ENCODE data around the gene NRXN3. TPM values are rescaled to one million over a fixed set of nuclear protein-coding genes. Genes with fewer than 3 reads are reported as not detected.

The NRXN3 gene
- total and polyA plus RNA-seq, 4 donors, result 21.9 to 73.4 (median 65.7) TPM

DNA sequence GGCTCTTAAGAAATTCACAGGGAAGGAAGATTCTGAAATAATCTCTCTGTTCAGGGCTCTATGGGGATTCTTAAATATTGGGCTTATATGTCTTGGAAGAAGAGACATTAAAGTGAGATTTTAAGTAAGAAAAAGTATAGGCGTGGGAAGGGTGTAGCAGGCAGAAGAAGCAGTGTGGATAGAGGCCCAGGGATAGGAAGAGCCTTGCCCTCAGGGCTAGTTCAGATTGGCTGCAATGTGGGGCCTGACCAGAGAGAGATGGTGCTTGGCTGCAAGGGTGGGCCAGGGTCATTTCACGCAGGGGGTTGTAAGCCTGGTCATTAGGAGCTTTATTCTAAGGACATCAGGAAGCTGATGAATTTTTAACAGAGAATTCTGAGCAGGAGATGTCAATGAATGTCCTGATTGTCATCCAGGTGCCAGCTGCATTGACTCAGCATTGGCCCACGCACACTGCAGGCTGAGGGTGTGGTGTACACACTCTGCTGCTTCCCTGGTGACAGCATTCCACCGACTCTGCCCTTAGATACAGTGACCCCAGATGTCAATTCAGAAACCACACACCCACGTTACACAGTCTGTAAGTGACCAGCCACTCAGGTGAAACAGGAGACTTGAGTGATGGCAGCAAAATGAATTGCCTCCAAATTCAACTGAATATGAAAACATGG lies 582.5 kb downstream of the NRXN3 start:
- no peak overlapping the region for H3K4me3 ChIP-seq (ENCODE audit: low read depth, low read length)
- H3K36me3 ChIP-seq (ENCODE audit: control insufficient read depth, insufficient read depth, low read length), result no peaks in the 10 kb centered on the region
- WGBS (ENCODE audit: insufficient coverage), result 73% methylated on average over 3 of the region's 5 CpGs
- no peak for DNase-seq (ENCODE audit: low read depth in 4 of 6, low spot score in 6 of 6)
- peaks cover 4% of the 10 kb centered on the region for H3K4me1 ChIP-seq (ENCODE audit: control insufficient read depth, insufficient read depth, low read length)
- no peak overlapping the region for H3K27ac ChIP-seq (ENCODE audit: low read depth, low read length)
- H3K27me3 ChIP-seq (ENCODE audit: control insufficient read depth, insufficient read depth, low read length), result no peaks in the 10 kb centered on the region
- H3K9me3 ChIP-seq (ENCODE audit: control insufficient read depth, insufficient read depth, low read length), result no peaks in the 10 kb centered on the region

DNA sequence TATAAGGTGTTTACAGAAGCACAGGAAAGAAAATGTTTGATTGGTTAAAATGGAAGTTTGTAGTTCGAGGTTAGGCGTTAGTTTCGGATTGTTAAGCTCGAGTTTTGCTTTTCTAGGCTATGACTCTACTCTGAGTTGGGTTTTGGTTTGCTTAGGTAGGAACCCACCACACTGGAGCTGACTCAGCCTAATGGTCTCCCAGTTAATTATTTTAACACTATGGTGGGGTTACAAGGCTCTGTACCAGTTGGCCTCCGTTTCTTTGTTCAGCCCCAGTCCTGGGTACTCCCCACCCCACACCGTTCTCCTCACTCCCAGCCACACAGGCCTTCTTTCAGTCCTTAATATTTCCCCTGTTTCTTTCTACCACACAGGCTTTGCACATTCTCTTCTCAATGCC lies 583.9 kb downstream of the NRXN3 start:
- H3K36me3 ChIP-seq (ENCODE audit: control insufficient read depth, insufficient read depth, low read length), result no peaks in the 10 kb centered on the region
- WGBS (ENCODE audit: insufficient coverage), result 98% methylated on average over 6 of the region's 6 CpGs
- H3K27me3 ChIP-seq (ENCODE audit: control insufficient read depth, insufficient read depth, low read length), result no peaks in the 10 kb centered on the region
- no peaks in the 10 kb centered on the region for H3K9me3 ChIP-seq (ENCODE audit: control insufficient read depth, insufficient read depth, low read length)
- peaks cover 4% of the 10 kb centered on the region for H3K4me1 ChIP-seq (ENCODE audit: control insufficient read depth, insufficient read depth, low read length)
- H3K27ac ChIP-seq (ENCODE audit: low read depth, low read length), result no peak overlapping the region
- DNase-seq (ENCODE audit: low read depth in 4 of 6, low spot score in 6 of 6), result no peak
- no peak overlapping the region for H3K4me3 ChIP-seq (ENCODE audit: low read depth, low read length)

DNA sequence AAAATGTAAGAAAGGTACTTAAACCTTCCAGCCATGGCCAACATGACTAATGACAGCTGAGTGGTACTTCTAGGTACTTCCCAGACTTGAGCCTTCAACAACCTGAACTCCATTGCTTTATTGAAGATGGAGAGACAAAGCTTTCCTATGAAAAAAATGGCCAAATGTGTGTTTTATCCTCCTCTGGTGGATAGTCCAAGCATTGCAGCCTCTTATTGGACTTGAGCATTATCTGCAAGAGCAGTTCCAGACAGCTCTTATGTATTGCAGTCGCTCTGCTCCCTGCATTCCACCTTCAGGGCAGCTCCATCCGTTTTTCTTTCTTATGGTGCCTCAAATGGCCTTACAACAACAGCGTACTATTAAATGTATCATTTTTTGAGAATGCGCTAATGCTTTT lies 588.2 kb downstream of the NRXN3 start:
- 63% methylated on average over 1 of the region's 4 CpGs for WGBS (ENCODE audit: insufficient coverage)
- peak in 4 of 6 donors; percentile 11 to 90 (median 42) for DNase-seq (ENCODE audit: low read depth in 4 of 6, low spot score in 6 of 6)
- no peaks in the 10 kb centered on the region for H3K4me1 ChIP-seq (ENCODE audit: control insufficient read depth, insufficient read depth, low read length)
- no peaks in the 10 kb centered on the region for H3K27me3 ChIP-seq (ENCODE audit: control insufficient read depth, insufficient read depth, low read length)
- no peak overlapping the region for H3K27ac ChIP-seq (ENCODE audit: low read depth, low read length)
- H3K9me3 ChIP-seq (ENCODE audit: control insufficient read depth, insufficient read depth, low read length), result no peaks in the 10 kb centered on the region
- H3K36me3 ChIP-seq (ENCODE audit: control insufficient read depth, insufficient read depth, low read length), result no peaks in the 10 kb centered on the region
- no peak overlapping the region for H3K4me3 ChIP-seq (ENCODE audit: low read depth, low read length)

DNA sequence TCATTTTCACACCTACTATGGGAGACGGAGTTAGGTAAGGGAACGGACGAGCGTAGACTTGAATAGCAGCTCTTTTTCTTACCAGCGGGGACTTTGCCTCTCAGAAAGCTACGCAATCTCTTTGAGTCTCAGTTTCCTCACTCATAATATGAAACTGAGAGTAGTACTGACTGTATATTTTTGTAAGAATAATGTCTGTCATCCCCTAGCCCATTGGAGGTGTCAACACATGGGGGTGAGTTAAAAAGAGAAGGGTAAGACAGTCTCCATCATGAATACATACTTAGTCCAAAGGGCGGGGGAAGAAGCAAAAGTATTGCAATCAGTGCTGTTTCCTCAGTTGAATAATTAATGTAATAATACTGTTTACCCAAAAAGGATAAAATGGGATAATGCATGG lies 592.2 kb downstream of the NRXN3 start:
- Histone ChIP-seq H3K9me3 (ENCODE audit: control insufficient read depth, insufficient read depth, low read length) (no peaks in the 10 kb centered on the region), H3K36me3 (ENCODE audit: control insufficient read depth, insufficient read depth, low read length) (no peaks in the 10 kb centered on the region), H3K27me3 (ENCODE audit: control insufficient read depth, insufficient read depth, low read length) (no peaks in the 10 kb centered on the region), H3K4me1 (ENCODE audit: control insufficient read depth, insufficient read depth, low read length) (no peaks in the 10 kb centered on the region), H3K27ac (ENCODE audit: low read depth, low read length) (no peak overlapping the region), H3K4me3 (ENCODE audit: low read depth, low read length) (no peak overlapping the region)
- DNase-seq (ENCODE audit: low read depth in 4 of 6, low spot score in 6 of 6), result no peak
- WGBS (ENCODE audit: insufficient coverage), result no CpG with 5 or more reads among the region's 7 CpGs

DNA sequence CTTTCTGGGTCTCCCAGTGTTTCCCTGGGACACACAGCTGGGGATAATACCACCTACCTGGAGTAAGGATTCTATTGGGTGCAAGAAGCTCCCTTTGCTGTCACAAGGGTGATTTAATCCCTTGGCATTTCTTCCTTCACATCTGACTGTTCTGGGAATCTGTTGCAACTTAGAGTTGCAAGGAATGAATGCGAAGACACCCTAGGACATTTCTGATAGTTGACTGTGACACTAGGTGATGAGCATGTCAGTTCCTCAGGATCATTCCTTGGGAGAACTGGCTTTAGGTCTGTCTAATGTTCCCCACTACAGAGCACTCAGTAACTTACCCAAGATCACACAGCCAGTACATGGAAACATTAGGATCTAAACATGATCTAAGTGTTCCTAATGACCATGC lies 593.6 kb downstream of the NRXN3 start:
- H3K27me3 ChIP-seq (ENCODE audit: control insufficient read depth, insufficient read depth, low read length), result no peaks in the 10 kb centered on the region
- no peaks in the 10 kb centered on the region for H3K9me3 ChIP-seq (ENCODE audit: control insufficient read depth, insufficient read depth, low read length)
- no peak for DNase-seq (ENCODE audit: low read depth in 4 of 6, low spot score in 6 of 6)
- no peak overlapping the region for H3K4me3 ChIP-seq (ENCODE audit: low read depth, low read length)
- no peaks in the 10 kb centered on the region for H3K4me1 ChIP-seq (ENCODE audit: control insufficient read depth, insufficient read depth, low read length)
- H3K27ac ChIP-seq (ENCODE audit: low read depth, low read length), result no peak overlapping the region
- H3K36me3 ChIP-seq (ENCODE audit: control insufficient read depth, insufficient read depth, low read length), result no peaks in the 10 kb centered on the region
- WGBS (ENCODE audit: insufficient coverage), result 100% methylated on average over 1 of the region's 1 CpG

DNA sequence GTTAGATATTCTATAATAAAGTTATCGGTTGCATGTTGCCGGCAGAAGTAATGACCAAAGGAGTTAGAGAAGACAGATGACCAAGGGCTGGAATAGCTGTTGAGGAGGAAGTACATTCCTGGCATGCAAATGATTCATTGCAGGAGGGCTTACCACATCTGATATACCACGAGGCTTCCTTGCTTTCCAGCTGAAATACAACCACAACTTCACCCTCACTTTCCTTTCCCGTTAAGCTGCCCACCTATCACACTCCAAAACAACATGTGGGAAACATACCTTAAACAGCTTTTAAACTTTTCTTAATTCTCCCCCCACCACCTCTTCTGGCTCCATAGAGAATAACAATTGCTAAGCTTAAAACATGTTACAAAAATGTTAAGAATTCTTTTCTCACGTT lies 594.1 kb downstream of the NRXN3 start:
- DNase-seq (ENCODE audit: low read depth in 4 of 6, low spot score in 6 of 6), result no peak
- H3K4me1 ChIP-seq (ENCODE audit: control insufficient read depth, insufficient read depth, low read length), result no peaks in the 10 kb centered on the region
- no peaks in the 10 kb centered on the region for H3K27me3 ChIP-seq (ENCODE audit: control insufficient read depth, insufficient read depth, low read length)
- no peak overlapping the region for H3K4me3 ChIP-seq (ENCODE audit: low read depth, low read length)
- no peaks in the 10 kb centered on the region for H3K36me3 ChIP-seq (ENCODE audit: control insufficient read depth, insufficient read depth, low read length)
- WGBS (ENCODE audit: insufficient coverage), result 36% methylated on average over 3 of the region's 5 CpGs
- H3K27ac ChIP-seq (ENCODE audit: low read depth, low read length), result no peak overlapping the region
- H3K9me3 ChIP-seq (ENCODE audit: control insufficient read depth, insufficient read depth, low read length), result no peaks in the 10 kb centered on the region

DNA sequence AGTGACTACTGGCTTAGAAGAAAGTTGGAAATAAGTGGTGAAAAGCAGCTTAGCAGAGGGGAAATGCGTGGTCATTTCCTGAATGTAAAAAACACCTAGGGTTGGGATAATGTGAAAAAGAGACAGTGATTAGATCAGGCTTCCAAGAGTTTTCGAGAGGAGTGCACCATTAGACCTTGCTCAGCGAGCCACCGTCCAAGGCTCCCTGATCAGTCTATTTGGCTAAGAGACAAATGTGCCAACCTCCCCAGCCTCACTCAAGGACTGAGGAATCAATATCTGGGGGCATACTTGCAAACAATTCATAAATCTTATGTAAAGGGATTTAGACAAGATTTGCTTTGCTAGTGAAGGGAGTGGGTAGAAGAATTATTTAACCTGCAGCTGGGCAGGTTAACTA lies 594.5 kb downstream of the NRXN3 start:
- H3K36me3 ChIP-seq (ENCODE audit: control insufficient read depth, insufficient read depth, low read length), result no peaks in the 10 kb centered on the region
- no peaks in the 10 kb centered on the region for H3K4me1 ChIP-seq (ENCODE audit: control insufficient read depth, insufficient read depth, low read length)
- 70% methylated on average over 4 of the region's 4 CpGs for WGBS (ENCODE audit: insufficient coverage)
- DNase-seq (ENCODE audit: low read depth in 4 of 6, low spot score in 6 of 6), result no peak
- no peaks in the 10 kb centered on the region for H3K9me3 ChIP-seq (ENCODE audit: control insufficient read depth, insufficient read depth, low read length)
- H3K4me3 ChIP-seq (ENCODE audit: low read depth, low read length), result no peak overlapping the region
- no peak overlapping the region for H3K27ac ChIP-seq (ENCODE audit: low read depth, low read length)
- H3K27me3 ChIP-seq (ENCODE audit: control insufficient read depth, insufficient read depth, low read length), result no peaks in the 10 kb centered on the region

DNA sequence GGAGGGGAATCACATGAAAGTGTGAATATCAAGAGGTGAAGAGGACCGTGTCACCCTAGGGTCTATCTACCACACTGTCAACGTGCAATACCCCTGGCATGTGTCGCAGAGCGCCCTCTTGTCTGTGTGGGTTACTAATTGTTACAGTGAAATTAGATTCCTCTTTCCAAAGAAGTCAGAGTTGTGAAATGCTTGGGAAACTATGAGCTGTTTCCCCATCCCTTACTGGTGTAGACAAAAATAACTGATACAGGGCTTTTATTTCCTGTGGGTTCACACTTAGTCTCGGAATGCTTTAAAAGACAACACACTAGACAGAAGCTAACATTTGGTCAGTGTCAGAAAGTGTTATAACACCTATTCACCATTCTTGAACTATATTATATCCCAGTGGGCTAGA lies 597.3 kb downstream of the NRXN3 start:
- H3K27ac ChIP-seq (ENCODE audit: low read depth, low read length), result no peak overlapping the region
- H3K36me3 ChIP-seq (ENCODE audit: control insufficient read depth, insufficient read depth, low read length), result no peaks in the 10 kb centered on the region
- 95% methylated on average over 4 of the region's 5 CpGs for WGBS (ENCODE audit: insufficient coverage)
- DNase-seq (ENCODE audit: low read depth in 4 of 6, low spot score in 6 of 6), result no peak
- H3K9me3 ChIP-seq (ENCODE audit: control insufficient read depth, insufficient read depth, low read length), result no peaks in the 10 kb centered on the region
- H3K4me3 ChIP-seq (ENCODE audit: low read depth, low read length), result no peak overlapping the region
- H3K4me1 ChIP-seq (ENCODE audit: control insufficient read depth, insufficient read depth, low read length), result no peaks in the 10 kb centered on the region
- no peaks in the 10 kb centered on the region for H3K27me3 ChIP-seq (ENCODE audit: control insufficient read depth, insufficient read depth, low read length)

DNA sequence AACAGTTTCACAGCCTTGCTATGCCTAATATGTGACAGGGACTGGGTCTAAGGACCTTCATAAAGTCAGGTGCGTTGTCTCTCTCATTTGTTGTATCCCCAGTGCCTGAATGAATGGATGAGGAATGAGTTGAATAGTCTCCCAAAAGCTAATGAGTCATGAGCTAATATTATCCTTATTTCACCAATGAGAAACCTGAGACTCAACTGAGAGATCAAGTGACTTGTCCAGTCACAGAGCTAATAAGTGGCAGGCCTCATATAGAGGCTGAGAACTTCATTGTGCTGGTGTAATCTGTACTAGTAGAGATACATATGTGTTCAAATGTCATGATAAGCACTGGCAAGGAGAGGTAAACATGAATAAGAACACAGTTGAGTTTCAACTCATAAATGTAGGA lies 612.4 kb downstream of the NRXN3 start:
- WGBS (ENCODE audit: insufficient coverage), result no CpG with 5 or more reads among the region's 1 CpG
- Histone ChIP-seq H3K27ac (ENCODE audit: low read depth, low read length) (no peak overlapping the region), H3K4me1 (ENCODE audit: control insufficient read depth, insufficient read depth, low read length) (no peaks in the 10 kb centered on the region), H3K36me3 (ENCODE audit: control insufficient read depth, insufficient read depth, low read length) (no peaks in the 10 kb centered on the region), H3K9me3 (ENCODE audit: control insufficient read depth, insufficient read depth, low read length) (no peaks in the 10 kb centered on the region), H3K27me3 (ENCODE audit: control insufficient read depth, insufficient read depth, low read length) (no peaks in the 10 kb centered on the region), H3K4me3 (ENCODE audit: low read depth, low read length) (no peak overlapping the region)
- DNase-seq (ENCODE audit: low read depth in 4 of 6, low spot score in 6 of 6), result no peak

DNA sequence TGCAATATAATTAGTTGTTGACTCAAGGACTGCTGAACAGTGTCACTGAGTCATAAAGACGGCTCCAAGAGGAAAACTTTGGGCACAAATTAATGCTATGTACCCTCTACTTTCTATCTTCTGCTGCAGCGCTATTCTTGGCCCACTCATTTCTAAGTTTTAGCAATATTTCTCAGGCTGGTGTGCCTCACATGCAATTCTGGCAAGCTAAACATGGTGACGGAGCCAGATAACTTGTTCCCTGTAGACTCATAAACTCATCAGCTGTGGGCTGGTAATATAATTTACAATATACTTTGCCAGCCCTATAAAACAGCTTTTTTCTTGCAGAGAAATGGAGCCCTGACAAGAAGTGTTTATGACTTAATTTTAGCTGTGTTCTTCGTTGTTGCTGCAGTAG lies 615.1 kb downstream of the NRXN3 start:
- no peaks in the 10 kb centered on the region for H3K27me3 ChIP-seq (ENCODE audit: control insufficient read depth, insufficient read depth, low read length)
- H3K4me3 ChIP-seq (ENCODE audit: low read depth, low read length), result no peak overlapping the region
- H3K36me3 ChIP-seq (ENCODE audit: control insufficient read depth, insufficient read depth, low read length), result no peaks in the 10 kb centered on the region
- peak in 2 of 6 donors; percentile 54 to 86 for DNase-seq (ENCODE audit: low read depth in 4 of 6, low spot score in 6 of 6)
- no peaks in the 10 kb centered on the region for H3K9me3 ChIP-seq (ENCODE audit: control insufficient read depth, insufficient read depth, low read length)
- 100% methylated on average over 1 of the region's 4 CpGs for WGBS (ENCODE audit: insufficient coverage)
- no peaks in the 10 kb centered on the region for H3K4me1 ChIP-seq (ENCODE audit: control insufficient read depth, insufficient read depth, low read length)
- H3K27ac ChIP-seq (ENCODE audit: low read depth, low read length), result no peak overlapping the region
